ENCODE results near the gene PIEZO1.

PIEZO1 gene

GRCh38 chr16:88726981-88727380 lies 58.0 kb downstream of the PIEZO1 start:
- TF ChIP-seq CTCF (IDR thresholded peaks at IDR 0.05; ENCODE audit: control extremely low read depth, extremely low read depth, low read depth, missing control alignments), result no peak
- CTCF ChIA-PET, result interaction anchor here (1.1 to 1.4 kb wide), 3 partner anchors 10 to 16 kb away, joined by 3 to 5 read pairs (median 5); no protein-coding TSS in a partner anchor
- no peak for DNase-seq (ENCODE audit: extremely low spot score)
- POLR2A ChIA-PET, result no interaction called here

GRCh38 chr16:88726408-88726749 lies 58.6 kb downstream of the PIEZO1 start:
- ChIA-PET CTCF (interaction anchor here (1.1 kb wide), 1 partner anchor 11 kb away, joined by 5 read pairs; no protein-coding TSS in a partner anchor), POLR2A (no interaction called here)
- no peak for DNase-seq (ENCODE audit: extremely low spot score)
- no peak for TF ChIP-seq CTCF (IDR thresholded peaks at IDR 0.05; ENCODE audit: control extremely low read depth, extremely low read depth, low read depth, missing control alignments)

- ChIA-PET CTCF (interaction anchor here (1.1 to 1.6 kb wide), 2 partner anchors 12 kb away, joined by 5 to 7 read pairs; no protein-coding TSS in a partner anchor), POLR2A (no interaction called here)
- TF ChIP-seq CTCF (IDR thresholded peaks at IDR 0.05; ENCODE audit: control extremely low read depth, extremely low read depth, low read depth, missing control alignments), result no peak
- no peak for DNase-seq (ENCODE audit: extremely low spot score)
These were observed 59.2 kb downstream of the PIEZO1 start for GRCh38 chr16:88725609-88726407.

DNA sequence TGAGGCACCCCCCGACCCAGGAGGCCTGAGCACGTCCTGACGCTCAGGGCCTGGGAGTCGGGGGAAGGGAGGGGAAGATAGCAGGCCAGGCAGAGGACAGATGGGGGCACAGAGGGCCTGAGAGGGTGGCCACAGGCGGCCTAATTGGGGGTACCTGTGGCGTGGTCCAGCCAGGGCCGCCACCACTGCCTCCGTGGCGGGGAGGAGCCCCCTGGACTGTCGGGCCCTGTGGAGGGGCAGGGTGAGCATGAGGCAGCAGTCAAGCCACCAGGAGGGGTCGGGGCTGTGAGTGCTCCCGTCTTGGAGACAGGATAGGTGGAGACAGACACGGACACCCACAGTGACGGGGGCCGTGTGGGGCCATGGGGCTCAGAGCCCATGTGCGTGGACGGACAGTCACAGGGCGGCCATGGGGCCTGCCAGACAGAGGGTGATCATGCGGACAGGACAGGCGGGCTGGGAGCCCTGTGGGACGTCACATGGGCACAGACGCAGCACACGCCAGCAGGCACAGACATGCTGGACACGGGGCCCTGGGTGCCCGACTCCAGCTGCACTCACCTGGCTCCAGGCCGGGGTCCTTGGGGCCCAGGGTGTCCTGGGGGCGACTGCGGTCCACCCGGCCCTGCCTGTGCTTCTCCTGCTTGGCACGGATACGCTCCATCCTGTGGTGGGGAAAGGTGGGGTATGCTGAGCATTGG lies 60.0 kb downstream of the PIEZO1 start:
- POLR2A ChIA-PET, result no interaction called here
- CTCF ChIA-PET, result interaction anchor here (1.6 kb wide), 1 partner anchor 12 kb away, joined by 7 read pairs; no protein-coding TSS in a partner anchor
- DNase-seq (ENCODE audit: extremely low spot score), result no peak
- no peak for TF ChIP-seq CTCF (IDR thresholded peaks at IDR 0.05; ENCODE audit: control extremely low read depth, extremely low read depth, low read depth, missing control alignments)

- no peak for TF ChIP-seq CTCF (IDR thresholded peaks at IDR 0.05; ENCODE audit: control extremely low read depth, extremely low read depth, low read depth, missing control alignments)
- CTCF ChIA-PET, result interaction anchor here (1.6 kb wide), 1 partner anchor 13 kb away, joined by 7 read pairs; no protein-coding TSS in a partner anchor
- POLR2A ChIA-PET, result no interaction called here
- no peak for DNase-seq (ENCODE audit: extremely low spot score)
These were observed 61.1 kb downstream of the PIEZO1 start for GRCh38 chr16:88723911-88724310.

DNA sequence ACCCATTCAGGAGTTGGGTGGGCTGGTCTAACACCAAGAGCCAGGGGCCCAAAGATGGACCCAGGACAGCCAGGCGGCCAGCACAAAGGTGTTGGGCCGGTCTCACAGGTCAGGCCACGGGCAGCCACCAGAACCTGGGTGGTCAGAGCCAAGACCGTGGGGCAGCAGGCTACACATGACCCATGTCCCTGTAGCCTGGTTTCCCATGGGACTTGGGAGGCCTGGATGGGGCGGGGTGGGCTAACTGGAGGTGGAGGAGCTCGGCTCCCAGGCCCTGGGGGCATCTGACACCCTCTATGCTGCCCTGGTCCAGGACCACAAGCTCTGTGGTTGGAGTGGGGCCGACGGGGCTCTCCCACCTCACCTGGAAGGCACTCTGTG lies 61.5 kb downstream of the PIEZO1 start:
- no peak for DNase-seq (ENCODE audit: extremely low spot score)
- POLR2A ChIA-PET, result no interaction called here
- TF ChIP-seq CTCF (IDR thresholded peaks at IDR 0.05; ENCODE audit: control extremely low read depth, extremely low read depth, low read depth, missing control alignments), result no peak
- CTCF ChIA-PET, result no interaction called here

All from GM10248 (cell line).